Kidney (tissue), 14 donors: Measurements from ENCODE around the gene TMEM87B. TPM values are rescaled to one million over a fixed set of nuclear protein-coding genes. Genes with fewer than 3 reads are reported as not detected.

Experiments used
- DNase-seq, 5 donors: peaks; one replicate each; pipeline ENCODE4 v3.0.0-alpha.2; 2013 to 2020
- FAIRE-seq: peaks from 2 replicates; lab custom pipeline; 2012; peaks lifted over from hg19 to GRCh38; lab: Jason Lieb, UNC
- H3K27ac ChIP-seq, 2 donors: one replicate each; pipeline ENCODE4 v1.7.0; 2013; ENCODE audit warnings: low read depth in 2 of 2, low read length in 2 of 2, inconsistent platforms in 1 of 2
- H3K27me3 ChIP-seq: one replicate; pipeline ENCODE4 v1.7.1; 2013; ENCODE audit warnings: low read length, inconsistent platforms; ENCODE audit not compliant: control insufficient read depth, insufficient read depth
- H3K36me3 ChIP-seq, 3 donors: one replicate each; pipeline versions ENCODE4 v1.7.0 to v1.7.1; 2013; ENCODE audit warnings: low read length in 3 of 3, control low read depth in 1 of 3, inconsistent platforms in 1 of 3; ENCODE audit not compliant: insufficient read depth in 3 of 3, control insufficient read depth in 2 of 3
- H3K4me1 ChIP-seq, 3 donors: one replicate each; pipeline versions ENCODE4 v1.7.0 to v1.7.1; 2013; ENCODE audit warnings: low read length in 3 of 3, inconsistent platforms in 1 of 3, low read depth in 1 of 3; ENCODE audit not compliant: control insufficient read depth in 2 of 3, insufficient read depth in 2 of 3
- H3K4me3 ChIP-seq, 3 donors: one replicate each; pipeline versions ENCODE4 v1.7.0 to v1.8.1; 2013; ENCODE audit warnings: low read length in 3 of 3, control low read depth in 1 of 3, inconsistent platforms in 1 of 3
- H3K9ac ChIP-seq, 3 donors: one replicate each; pipeline versions ENCODE4 v1.7.0 to v1.7.1; 2013; ENCODE audit warnings: low read length in 3 of 3, control low read depth in 1 of 3, inconsistent platforms in 1 of 3
- H3K9me3 ChIP-seq, 3 donors: one replicate each; pipeline versions ENCODE4 v1.7.0 to v1.7.1; 2013; ENCODE audit warnings: low read length in 3 of 3, control low read depth in 1 of 3, inconsistent platforms in 1 of 3; ENCODE audit not compliant: control insufficient read depth in 2 of 3, insufficient read depth in 1 of 3
- intact Hi-C: fragments of 100-400 bp; cut with DNase I; formaldehyde crosslinking; loops from one replicate; pipeline ENCODE4 v1.11.1; 2022
- polyA plus RNA-seq: library from polyadenylated mRNA; stranded (reverse); fragments of 350-450 nt; fragmentation: Illumina TruSeq; extraction: RNeasy Lipid Tissue Mini Kit (QIAGEN cat#74804); gene quantifications from one replicate; pipeline ENCODE4 v1.2.3, GENCODE V29; 2014; ENCODE audit warnings: low read depth, low replicate concordance; ENCODE audit not compliant: insufficient read depth
- total RNA-seq: library from RNA; stranded (reverse); fragmentation: NEBNext Ultra II Directional; extraction: Animal tissue kit (Norgen Biotek cat#: 25700); gene quantifications from one replicate; pipeline ENCODE4 v1.2.1, GENCODE V29; 2021
- TF ChIP-seq, protein P1 (sequence below): IDR thresholded peaks from 3 replicates; pipeline ENCODE4 v1.5.1; 2012; ENCODE audit warnings: mild to moderate bottlenecking, moderate library complexity, borderline replicate concordance; ENCODE audit not compliant: insufficient read depth; ENCODE audit errors: extremely low read depth
- donor health status: control.
- donor health status: control.
- donor health status: control.
- donor health status: control.
- donor health status: control.
- donor health status: DM: yes; HTN: yes; CAD: no.
- donor health status: Normal renal cell carcinoma (clear cell type).

The TMEM87B gene
- total and polyA plus RNA-seq, 2 donors from 2014 or later, result 6.5 to 21.9 TPM

DNA sequence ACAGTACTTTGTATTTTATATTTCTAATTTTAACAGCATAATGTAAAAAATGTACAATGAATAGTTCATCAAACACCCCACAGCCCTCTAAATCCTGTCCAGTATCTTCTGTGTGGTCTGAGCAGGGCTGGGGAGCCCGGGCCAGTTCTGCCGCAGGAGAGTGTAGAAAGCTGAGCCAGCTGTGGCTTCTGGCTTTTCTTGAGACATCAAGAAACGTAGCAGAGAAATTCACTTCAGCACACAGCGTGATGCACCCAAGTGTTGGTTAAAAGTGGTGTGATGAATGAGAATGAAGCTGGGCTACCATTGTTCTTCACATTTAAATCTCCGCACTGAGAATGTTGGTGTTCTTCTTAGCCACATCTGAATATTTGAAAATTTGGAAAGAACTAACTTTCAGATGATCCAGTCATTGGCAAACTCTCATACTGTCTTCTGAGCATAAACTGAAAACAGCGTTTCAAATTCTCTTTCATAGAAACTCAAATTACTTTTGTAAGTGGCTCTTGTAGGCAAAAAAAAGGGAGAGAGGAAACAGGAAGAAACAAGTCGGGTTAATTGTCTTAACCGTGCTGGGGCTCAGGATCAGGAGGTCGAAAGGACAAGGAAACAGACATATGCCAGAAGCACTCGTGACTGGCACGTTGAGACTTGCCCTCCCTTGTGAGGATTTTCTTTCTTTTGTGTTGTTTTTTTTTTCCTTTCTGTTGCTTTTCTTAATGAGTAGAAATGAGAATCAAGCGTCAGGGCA, 23.4 kb upstream of the TMEM87B start:
- Histone ChIP-seq H3K4me3 (peak overlapping the region in 1 of 3 donors; percentile 5), H3K4me1 (peaks cover 0 to 12% (median 5%) of the 10 kb centered on the region in 3 donors), H3K36me3 (peaks cover 0 to 2% (median 0%) of the 10 kb centered on the region in 3 donors), H3K9ac (no peak overlapping the region), H3K27me3 (no peaks in the 10 kb centered on the region), H3K27ac (peak overlapping the region in 1 of 2 donors; percentile 39), H3K9me3 (no peaks in the 10 kb centered on the region)
- FAIRE-seq, result no peak
- TF ChIP-seq, protein P1, sequence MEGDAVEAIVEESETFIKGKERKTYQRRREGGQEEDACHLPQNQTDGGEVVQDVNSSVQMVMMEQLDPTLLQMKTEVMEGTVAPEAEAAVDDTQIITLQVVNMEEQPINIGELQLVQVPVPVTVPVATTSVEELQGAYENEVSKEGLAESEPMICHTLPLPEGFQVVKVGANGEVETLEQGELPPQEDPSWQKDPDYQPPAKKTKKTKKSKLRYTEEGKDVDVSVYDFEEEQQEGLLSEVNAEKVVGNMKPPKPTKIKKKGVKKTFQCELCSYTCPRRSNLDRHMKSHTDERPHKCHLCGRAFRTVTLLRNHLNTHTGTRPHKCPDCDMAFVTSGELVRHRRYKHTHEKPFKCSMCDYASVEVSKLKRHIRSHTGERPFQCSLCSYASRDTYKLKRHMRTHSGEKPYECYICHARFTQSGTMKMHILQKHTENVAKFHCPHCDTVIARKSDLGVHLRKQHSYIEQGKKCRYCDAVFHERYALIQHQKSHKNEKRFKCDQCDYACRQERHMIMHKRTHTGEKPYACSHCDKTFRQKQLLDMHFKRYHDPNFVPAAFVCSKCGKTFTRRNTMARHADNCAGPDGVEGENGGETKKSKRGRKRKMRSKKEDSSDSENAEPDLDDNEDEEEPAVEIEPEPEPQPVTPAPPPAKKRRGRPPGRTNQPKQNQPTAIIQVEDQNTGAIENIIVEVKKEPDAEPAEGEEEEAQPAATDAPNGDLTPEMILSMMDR, result no peak
- DNase-seq, result peak in 1 of 5 donors; percentile 34
- intact Hi-C loops, result no loop called here

DNA sequence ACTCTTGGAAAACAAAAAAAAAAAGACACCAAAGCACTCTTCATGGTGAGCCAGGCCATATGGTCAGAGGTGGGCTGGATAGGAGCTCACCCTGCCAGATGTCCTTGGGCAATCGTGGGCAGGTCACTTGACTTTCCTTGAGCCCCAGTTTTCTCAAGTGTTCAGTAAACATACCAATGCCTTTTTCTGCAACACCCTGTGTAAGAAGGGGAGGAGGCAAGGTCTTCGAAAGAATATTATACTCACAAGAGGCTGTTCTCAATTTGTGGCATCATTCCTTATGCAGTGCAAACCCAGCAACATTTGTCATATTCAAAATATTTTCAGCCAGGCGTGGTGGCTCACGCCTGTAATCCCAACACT, 22.9 kb upstream of the TMEM87B start:
- peak overlapping the region in 1 of 2 donors; percentile 39 for H3K27ac ChIP-seq
- no peak overlapping the region for H3K9ac ChIP-seq
- peaks cover 0 to 2% (median 0%) of the 10 kb centered on the region in 3 donors for H3K36me3 ChIP-seq
- FAIRE-seq (no peak), DNase-seq (no peak)
- H3K27me3 ChIP-seq, result no peaks in the 10 kb centered on the region
- TF ChIP-seq, protein P1, result no peak
- intact Hi-C loops, result no loop called here
- peak overlapping the region in 1 of 3 donors; percentile 5 for H3K4me3 ChIP-seq
- H3K9me3 ChIP-seq, result no peaks in the 10 kb centered on the region
- H3K4me1 ChIP-seq, result peaks cover 0 to 12% (median 5%) of the 10 kb centered on the region in 3 donors

DNA sequence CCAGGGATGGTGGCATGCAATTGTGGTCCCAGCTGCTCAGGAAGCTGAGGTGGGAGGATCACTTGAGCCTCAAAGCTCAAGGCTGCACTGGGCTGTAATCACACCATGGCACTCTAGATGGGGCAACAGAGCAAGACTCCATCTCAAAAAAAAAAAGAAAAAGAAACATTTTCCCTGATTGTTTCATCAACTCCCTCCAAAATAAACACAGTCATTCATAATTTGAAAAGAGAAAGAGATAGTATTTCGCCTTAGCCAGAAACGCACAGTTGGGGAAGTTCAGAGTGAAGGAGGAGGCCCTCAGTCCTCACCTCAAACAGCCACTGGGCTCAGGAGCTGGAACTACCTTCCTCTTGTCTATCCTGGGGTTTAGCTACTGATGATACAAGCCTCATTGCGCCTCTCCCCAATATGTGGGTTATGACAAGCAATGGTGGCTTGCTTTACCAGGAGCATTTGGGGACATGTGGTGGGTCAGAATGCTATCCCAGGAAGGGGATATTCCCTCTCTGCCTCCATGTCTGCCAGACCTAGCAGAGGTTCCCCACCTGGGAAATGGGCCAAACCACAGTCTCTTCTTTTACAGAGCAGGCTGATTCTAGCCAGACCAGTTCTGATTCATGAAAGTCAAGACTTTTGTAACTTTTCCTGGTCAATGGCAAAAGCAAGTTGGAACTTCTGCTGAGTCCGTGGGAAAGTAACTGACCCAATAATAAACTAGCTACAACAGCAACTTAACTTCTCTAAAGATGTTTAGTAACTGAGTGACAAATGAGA, 22.2 kb upstream of the TMEM87B start:
- no peak overlapping the region for H3K27ac ChIP-seq
- intact Hi-C loops, result no loop called here
- peaks cover 0 to 2% (median 0%) of the 10 kb centered on the region in 3 donors for H3K36me3 ChIP-seq

More for the DNA sequence above, 22.2 kb upstream of the TMEM87B start:
- no peaks in the 10 kb centered on the region for H3K27me3 ChIP-seq
- DNase-seq (no peak), FAIRE-seq (no peak)
- peaks cover 0 to 12% (median 5%) of the 10 kb centered on the region in 3 donors for H3K4me1 ChIP-seq
- TF ChIP-seq, protein P1, result no peak
- H3K4me3 ChIP-seq, result no peak overlapping the region
- H3K9ac ChIP-seq, result no peak overlapping the region
- no peaks in the 10 kb centered on the region for H3K9me3 ChIP-seq
